ENCODE results near the gene RASSF9. TPM values are rescaled to one million over a fixed set of nuclear protein-coding genes. Genes with fewer than 3 reads are reported as not detected.

RASSF9 gene
- total RNA-seq, 2 donors from 2014 or later, result not detected

DNA sequence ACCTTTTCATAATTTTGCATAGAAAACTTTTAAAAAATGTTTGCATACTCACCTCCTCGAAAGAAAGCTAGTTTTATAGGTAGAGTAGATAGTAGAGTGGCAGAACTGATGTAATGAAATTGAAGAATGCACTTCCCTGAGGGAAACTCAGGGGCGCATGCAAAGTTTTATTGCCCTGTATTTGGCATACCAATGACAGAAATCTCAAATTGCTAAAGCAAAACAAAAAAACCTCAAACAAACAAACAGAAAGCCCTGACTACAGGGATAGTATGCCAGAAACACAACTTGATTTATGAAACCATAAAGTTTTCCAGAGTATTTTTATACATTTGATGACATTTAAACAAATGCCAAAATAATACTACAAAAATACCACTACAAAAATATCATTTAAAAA is 1.8 kb downstream of the RASSF9 start:
- H3K27ac Mint-ChIP-seq, result no peak overlapping the region
- no peak overlapping the region for H3K4me3 Mint-ChIP-seq
- ATAC-seq, result no peak
- DNase-seq, result no peak
- no peaks in the 10 kb centered on the region for H3K27me3 Mint-ChIP-seq
- H3K9me3 ChIP-seq (ENCODE audit: control insufficient read depth, low read length, poor library complexity, severe bottlenecking), result no peaks in the 10 kb centered on the region
- no peaks in the 10 kb centered on the region for H3K4me1 Mint-ChIP-seq
- H3K36me3 Mint-ChIP-seq (ENCODE audit: low read depth), result no peaks in the 10 kb centered on the region

DNA sequence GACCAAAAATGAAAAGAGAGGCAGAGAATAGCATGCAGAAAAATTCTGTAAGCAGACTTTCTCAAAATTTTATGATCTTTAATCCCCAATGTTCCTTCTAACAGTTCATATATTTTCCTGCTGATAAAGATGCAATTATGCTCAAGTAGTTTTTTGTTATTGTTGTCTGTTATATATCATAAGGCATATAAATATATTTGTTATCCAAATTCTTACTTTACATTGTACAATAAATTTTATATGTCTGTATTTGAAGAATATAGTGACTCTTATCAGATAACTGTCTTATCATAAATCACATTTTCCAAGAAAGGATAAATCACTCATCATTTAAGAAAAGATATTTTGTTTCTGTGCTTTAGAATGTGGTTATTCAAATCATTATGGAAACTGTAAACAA is 2.6 kb downstream of the RASSF9 start:
- Mint-ChIP-seq H3K27me3 (no peaks in the 10 kb centered on the region), H3K4me1 (no peaks in the 10 kb centered on the region), H3K4me3 (no peak overlapping the region), H3K36me3 (ENCODE audit: low read depth) (no peaks in the 10 kb centered on the region), H3K27ac (no peak overlapping the region)
- no peaks in the 10 kb centered on the region for H3K9me3 ChIP-seq (ENCODE audit: control insufficient read depth, low read length, poor library complexity, severe bottlenecking)
- ATAC-seq (no peak), DNase-seq (no peak)

DNA sequence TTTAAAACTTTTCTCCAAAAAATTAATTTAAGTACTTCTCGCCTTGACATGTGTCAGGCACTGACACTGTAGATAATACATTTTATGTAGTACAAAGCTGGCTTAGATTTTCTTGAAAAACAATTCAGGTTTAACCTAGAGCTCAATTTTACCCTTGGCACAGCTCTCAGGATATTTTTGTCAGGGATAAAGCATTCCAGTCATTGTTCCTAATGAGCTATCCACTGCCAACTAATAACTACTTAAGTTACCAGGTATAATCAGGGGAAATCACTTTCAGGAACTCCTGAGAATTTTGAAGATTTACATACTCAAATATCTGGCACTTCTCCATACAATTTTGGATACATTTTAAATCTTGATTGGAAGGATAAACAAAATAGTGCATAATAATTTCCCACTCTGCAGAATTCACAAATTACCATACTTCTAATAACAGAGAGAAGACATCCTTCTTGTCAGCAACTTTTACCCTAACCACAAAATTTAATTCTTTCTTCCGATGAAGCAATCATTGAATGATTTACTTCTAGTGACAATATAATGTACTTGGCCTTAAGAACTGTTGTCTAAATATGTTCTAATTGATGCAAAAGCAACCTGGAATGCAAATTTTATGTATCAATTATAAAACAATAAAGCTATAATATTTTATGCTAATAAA is 4.8 kb downstream of the RASSF9 start:
- Mint-ChIP-seq H3K27me3 (no peaks in the 10 kb centered on the region), H3K4me1 (no peaks in the 10 kb centered on the region), H3K27ac (no peak overlapping the region), H3K4me3 (no peak overlapping the region), H3K36me3 (ENCODE audit: low read depth) (no peaks in the 10 kb centered on the region)
- DNase-seq (no peak), ATAC-seq (no peak)
- H3K9me3 ChIP-seq (ENCODE audit: control insufficient read depth, low read length, poor library complexity, severe bottlenecking), result no peaks in the 10 kb centered on the region

DNA sequence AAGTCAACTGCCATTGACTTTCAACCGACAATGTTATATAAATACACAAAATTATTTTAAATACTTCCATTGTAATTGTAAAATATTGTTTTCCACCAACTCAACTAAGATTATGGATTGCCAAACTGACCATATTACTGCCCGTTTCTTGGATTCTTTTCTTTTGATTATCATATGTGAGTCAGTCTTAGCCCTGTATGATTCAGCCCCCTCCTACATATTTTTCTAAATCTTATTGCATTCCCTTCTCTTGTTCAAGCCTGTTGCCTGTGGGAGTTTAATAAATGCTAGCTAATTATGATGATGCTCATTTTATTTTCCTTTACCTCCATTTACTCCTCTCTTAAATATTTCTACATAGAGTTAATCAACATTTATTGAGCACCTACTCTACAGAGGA is 6.8 kb downstream of the RASSF9 start:
- no peak for ATAC-seq
- Mint-ChIP-seq H3K4me3 (no peak overlapping the region), H3K36me3 (ENCODE audit: low read depth) (no peaks in the 10 kb centered on the region), H3K4me1 (no peaks in the 10 kb centered on the region), H3K27ac (no peak overlapping the region), H3K27me3 (no peaks in the 10 kb centered on the region)
- DNase-seq, result no peak
- no peaks in the 10 kb centered on the region for H3K9me3 ChIP-seq (ENCODE audit: control insufficient read depth, low read length, poor library complexity, severe bottlenecking)

DNA sequence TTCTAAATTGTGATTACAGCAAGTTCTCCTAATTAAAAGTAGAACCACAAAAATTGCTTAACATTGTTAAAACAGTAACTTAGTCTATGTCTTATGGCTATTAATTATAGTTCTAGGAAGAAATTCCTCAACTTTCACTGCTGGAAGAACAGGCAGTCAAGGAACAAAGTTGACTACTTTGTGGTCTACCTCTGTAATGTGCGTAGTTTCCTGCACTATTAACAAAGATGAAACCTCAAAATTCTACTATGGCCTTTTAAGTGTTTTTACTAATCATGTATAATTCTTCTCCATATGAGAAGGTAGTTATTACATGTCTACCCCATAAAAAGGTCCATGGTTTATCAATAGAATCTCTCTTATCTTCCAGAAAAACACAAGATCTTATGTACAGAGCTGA is 7.6 kb downstream of the RASSF9 start:
- Mint-ChIP-seq H3K4me3 (no peak overlapping the region), H3K27ac (no peak overlapping the region), H3K27me3 (no peaks in the 10 kb centered on the region), H3K36me3 (ENCODE audit: low read depth) (no peaks in the 10 kb centered on the region), H3K4me1 (no peaks in the 10 kb centered on the region)
- DNase-seq (no peak), ATAC-seq (no peak)
- no peaks in the 10 kb centered on the region for H3K9me3 ChIP-seq (ENCODE audit: control insufficient read depth, low read length, poor library complexity, severe bottlenecking)

DNA sequence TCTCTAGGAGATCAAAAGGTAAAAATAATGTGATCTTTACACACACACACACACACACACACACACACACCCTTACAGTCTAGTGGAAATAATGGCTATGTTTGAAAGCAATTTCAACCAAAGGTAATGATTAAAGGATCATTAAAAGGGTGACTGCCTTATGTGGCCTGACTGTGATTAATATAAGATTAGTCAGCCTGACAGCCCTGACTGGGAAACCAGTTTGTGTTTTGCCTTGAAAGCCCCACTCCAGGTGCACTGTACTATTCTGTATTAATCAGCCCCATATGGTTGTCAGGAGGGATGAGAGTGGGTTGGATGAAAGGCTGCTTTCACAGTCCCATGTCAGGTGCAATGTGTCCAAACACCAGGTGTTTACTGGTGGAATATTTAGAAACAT is 10.5 kb downstream of the RASSF9 start:
- ATAC-seq (no peak), DNase-seq (no peak)
- H3K4me1 Mint-ChIP-seq, result no peaks in the 10 kb centered on the region
- H3K27me3 Mint-ChIP-seq, result no peaks in the 10 kb centered on the region
- H3K9me3 ChIP-seq (ENCODE audit: control insufficient read depth, low read length, poor library complexity, severe bottlenecking), result no peaks in the 10 kb centered on the region
- no peak overlapping the region for H3K4me3 Mint-ChIP-seq
- no peak overlapping the region for H3K27ac Mint-ChIP-seq
- H3K36me3 Mint-ChIP-seq (ENCODE audit: low read depth), result no peaks in the 10 kb centered on the region

DNA sequence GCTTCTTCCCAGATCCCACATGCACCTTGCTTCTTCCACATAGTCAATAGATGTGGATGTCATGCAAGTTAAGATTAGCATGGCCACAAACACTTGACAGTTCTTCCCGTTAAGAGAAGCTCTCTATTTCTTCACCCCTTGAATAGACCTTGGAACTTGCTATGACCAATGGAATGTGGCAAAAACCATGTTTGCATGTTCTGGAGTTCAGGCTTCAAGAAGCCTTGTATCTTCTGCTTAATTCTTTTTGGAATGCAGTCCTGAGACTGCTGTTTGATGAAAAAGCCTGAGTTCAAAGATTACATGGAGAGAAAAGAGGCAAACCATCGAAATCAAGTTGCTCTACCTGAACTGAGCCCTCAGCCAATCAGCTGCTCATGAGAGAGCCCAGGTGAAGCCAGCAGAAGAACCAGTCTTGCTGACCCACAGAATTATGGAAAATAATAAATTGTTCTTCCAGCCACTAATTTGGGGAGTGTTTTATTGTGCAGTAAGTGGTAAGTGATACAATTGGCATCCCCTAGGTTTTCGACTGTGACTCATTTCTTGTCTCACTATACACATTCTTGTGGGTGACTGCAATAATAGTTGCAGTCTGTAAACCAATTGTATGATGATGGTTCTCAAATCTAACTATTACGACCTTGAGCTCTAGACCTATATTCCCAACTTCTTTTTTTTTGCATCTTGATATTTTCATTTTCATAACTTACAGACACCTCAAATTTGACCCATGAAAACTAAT is 12.6 kb downstream of the RASSF9 start:
- H3K9me3 ChIP-seq (ENCODE audit: control insufficient read depth, low read length, poor library complexity, severe bottlenecking), result no peaks in the 10 kb centered on the region
- Mint-ChIP-seq H3K36me3 (ENCODE audit: low read depth) (no peaks in the 10 kb centered on the region), H3K27ac (no peak overlapping the region), H3K27me3 (no peaks in the 10 kb centered on the region), H3K4me3 (no peak overlapping the region), H3K4me1 (no peaks in the 10 kb centered on the region)
- no peak for ATAC-seq
- DNase-seq, result no peak

DNA sequence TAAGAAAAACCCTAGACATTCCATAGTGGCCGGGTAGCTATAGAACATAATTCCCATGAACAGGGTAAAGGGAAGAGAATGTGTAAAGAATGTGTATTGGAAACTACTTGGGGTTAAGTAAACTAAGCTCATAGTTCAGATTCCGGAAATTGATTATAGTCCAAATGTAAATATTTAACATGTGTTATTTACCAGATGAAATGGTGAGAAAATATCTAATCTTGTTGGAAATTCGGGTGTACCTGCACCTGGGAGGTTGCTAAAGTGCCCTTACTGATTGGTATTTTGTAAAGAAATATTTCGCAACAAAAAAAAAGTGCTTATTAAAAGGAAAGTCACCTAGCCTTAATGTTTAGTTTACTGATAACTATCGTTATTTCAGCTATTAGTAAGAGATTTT is 14.4 kb downstream of the RASSF9 start:
- Mint-ChIP-seq H3K4me1 (no peaks in the 10 kb centered on the region), H3K27ac (no peak overlapping the region), H3K36me3 (ENCODE audit: low read depth) (no peaks in the 10 kb centered on the region), H3K4me3 (no peak overlapping the region), H3K27me3 (no peaks in the 10 kb centered on the region)
- H3K9me3 ChIP-seq (ENCODE audit: control insufficient read depth, low read length, poor library complexity, severe bottlenecking), result no peaks in the 10 kb centered on the region
- ATAC-seq (no peak), DNase-seq (no peak)

DNA sequence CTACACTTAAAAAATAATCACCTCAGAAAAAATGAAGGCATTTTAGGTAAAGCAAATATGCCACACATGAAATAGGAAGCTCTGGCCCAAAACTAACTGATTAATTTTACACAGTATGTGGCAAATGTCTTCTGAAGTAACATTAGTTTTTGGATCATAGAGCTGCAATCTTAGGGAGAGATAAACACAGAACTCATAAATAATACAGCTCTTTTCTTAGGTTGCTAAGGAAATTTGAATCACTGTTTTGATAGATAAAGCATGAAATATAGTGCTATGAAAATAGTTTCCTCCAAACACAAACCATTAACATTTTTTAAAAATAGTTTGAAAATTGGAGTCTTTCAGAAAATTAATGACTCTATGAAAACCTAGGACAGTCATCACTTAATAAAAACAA is 15.0 kb downstream of the RASSF9 start:
- DNase-seq (no peak), ATAC-seq (no peak)
- Mint-ChIP-seq H3K4me3 (no peak overlapping the region), H3K27ac (no peak overlapping the region), H3K36me3 (ENCODE audit: low read depth) (no peaks in the 10 kb centered on the region), H3K27me3 (no peaks in the 10 kb centered on the region), H3K4me1 (no peaks in the 10 kb centered on the region)
- no peaks in the 10 kb centered on the region for H3K9me3 ChIP-seq (ENCODE audit: control insufficient read depth, low read length, poor library complexity, severe bottlenecking)

DNA sequence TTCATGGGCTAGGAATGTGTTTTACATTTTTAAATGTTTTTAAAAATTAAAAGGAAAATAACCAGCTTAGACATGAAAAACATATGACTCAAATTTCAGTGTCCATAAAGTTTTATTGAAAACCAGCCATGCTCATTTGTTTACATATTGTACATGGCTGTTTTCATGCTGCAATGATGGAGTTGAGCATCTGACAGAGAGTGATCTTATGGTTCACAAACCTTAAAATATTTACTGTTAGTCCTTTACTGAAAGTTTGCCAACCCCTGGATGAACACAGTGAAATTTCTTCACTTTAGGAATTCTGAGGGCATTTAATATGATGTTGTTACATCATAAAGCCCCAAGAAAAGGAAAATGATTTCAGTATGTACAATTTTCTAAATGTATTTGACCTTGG is 16.1 kb downstream of the RASSF9 start:
- no peak for DNase-seq
- ATAC-seq, result no peak
- H3K4me1 Mint-ChIP-seq, result no peaks in the 10 kb centered on the region
- H3K27me3 Mint-ChIP-seq, result no peaks in the 10 kb centered on the region
- no peak overlapping the region for H3K4me3 Mint-ChIP-seq
- H3K27ac Mint-ChIP-seq, result no peak overlapping the region
- H3K36me3 Mint-ChIP-seq (ENCODE audit: low read depth), result no peaks in the 10 kb centered on the region
- H3K9me3 ChIP-seq (ENCODE audit: control insufficient read depth, low read length, poor library complexity, severe bottlenecking), result no peaks in the 10 kb centered on the region

DNA sequence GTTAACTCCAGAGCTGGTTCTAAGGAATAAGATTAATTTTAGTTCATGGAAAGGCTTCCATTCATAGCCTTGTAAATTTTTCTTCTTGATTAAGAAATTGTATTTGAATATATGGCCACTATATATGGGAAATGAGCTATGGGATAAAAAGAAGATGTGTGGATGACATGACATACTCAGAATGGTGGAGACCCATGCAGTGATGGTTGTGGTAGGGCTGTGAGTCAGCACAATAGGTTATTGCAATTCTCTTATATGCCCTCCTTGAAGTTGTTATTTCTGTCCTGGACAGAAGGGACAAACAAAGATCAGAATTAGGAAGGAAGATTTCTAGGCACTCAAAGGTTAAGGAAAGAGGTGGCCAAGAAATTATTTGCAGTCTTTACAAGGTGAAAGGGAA is 21.5 kb downstream of the RASSF9 start:
- H3K27me3 Mint-ChIP-seq, result no peaks in the 10 kb centered on the region
- H3K9me3 ChIP-seq (ENCODE audit: control insufficient read depth, low read length, poor library complexity, severe bottlenecking), result no peaks in the 10 kb centered on the region
- H3K4me1 Mint-ChIP-seq, result no peaks in the 10 kb centered on the region
- no peaks in the 10 kb centered on the region for H3K36me3 Mint-ChIP-seq (ENCODE audit: low read depth)
- H3K4me3 Mint-ChIP-seq, result no peak overlapping the region
- DNase-seq (no peak), ATAC-seq (no peak)
- H3K27ac Mint-ChIP-seq, result no peak overlapping the region

DNA sequence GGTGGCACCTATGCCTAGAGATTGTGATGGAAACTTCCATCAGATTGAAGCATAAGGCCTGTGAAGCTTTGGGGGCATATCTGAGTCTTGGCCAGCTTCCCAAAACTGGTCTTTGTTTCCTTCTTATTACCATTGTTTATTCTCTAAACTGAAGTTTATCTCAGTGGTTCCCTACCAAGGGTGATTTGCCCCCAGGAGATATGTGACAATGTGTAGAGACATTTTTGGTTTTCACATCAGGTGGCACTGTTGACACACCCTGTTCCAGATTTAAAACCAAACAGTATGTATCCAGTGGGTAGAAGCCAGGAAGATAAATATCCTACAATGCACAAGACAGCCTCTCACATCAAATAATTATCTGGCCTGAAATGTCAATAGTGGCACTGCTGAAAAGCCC is 22.1 kb downstream of the RASSF9 start:
- no peaks in the 10 kb centered on the region for H3K36me3 Mint-ChIP-seq (ENCODE audit: low read depth)
- no peaks in the 10 kb centered on the region for H3K9me3 ChIP-seq (ENCODE audit: control insufficient read depth, low read length, poor library complexity, severe bottlenecking)
- H3K27me3 Mint-ChIP-seq, result no peaks in the 10 kb centered on the region
- ATAC-seq (no peak), DNase-seq (no peak)
- H3K4me1 Mint-ChIP-seq, result no peaks in the 10 kb centered on the region
- no peak overlapping the region for H3K27ac Mint-ChIP-seq
- no peak overlapping the region for H3K4me3 Mint-ChIP-seq

DNA sequence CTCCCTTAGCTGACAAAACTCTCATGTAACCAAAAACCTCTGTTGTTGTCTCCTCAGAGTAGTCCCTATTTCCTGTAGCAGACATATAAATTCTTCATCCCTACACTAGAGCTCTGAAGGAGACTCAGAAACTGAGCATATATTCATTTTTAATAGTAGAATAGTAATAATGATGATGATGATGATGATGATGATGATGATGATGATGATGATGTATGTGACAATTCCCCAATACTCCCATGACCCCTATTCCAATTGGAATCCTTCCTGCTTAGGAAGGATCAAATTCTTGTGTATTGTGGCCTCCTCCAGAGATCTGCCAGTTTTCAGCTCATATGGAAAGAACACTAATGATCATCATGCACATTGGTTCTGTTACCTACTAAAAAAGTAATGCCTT is 26.7 kb downstream of the RASSF9 start:
- no peak overlapping the region for H3K27ac Mint-ChIP-seq
- H3K4me3 Mint-ChIP-seq, result no peak overlapping the region
- no peaks in the 10 kb centered on the region for H3K36me3 Mint-ChIP-seq (ENCODE audit: low read depth)
- no peak for ATAC-seq
- no peak for DNase-seq
- H3K9me3 ChIP-seq (ENCODE audit: control insufficient read depth, low read length, poor library complexity, severe bottlenecking), result no peaks in the 10 kb centered on the region
- H3K27me3 Mint-ChIP-seq, result no peaks in the 10 kb centered on the region
- H3K4me1 Mint-ChIP-seq, result no peaks in the 10 kb centered on the region

DNA sequence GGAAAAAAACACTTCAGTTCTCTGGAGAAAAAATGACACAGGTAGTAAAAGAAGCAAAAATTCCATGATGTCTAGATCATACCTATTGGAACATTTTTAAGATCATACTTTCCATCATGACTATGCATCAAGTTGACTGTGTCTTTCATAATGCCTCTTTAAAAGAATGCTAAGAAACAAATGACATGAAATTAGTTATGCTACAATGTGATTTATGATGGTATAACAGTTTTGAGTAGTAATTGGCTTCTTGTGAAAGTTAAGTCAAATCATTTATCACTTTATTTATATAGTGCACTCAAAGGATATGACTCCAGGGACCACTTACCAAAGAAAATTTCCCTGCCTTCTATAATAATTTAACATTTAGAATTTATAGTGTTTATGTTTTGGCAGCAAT is 28.5 kb downstream of the RASSF9 start:
- ATAC-seq (no peak), DNase-seq (no peak)
- Mint-ChIP-seq H3K27ac (no peak overlapping the region), H3K36me3 (ENCODE audit: low read depth) (no peaks in the 10 kb centered on the region), H3K4me1 (no peaks in the 10 kb centered on the region), H3K4me3 (no peak overlapping the region), H3K27me3 (no peaks in the 10 kb centered on the region)
- no peaks in the 10 kb centered on the region for H3K9me3 ChIP-seq (ENCODE audit: control insufficient read depth, low read length, poor library complexity, severe bottlenecking)

Data from T-helper 17 cell (primary cell).